ENCODE data around the gene PPP1R3A. TPM values are rescaled to one million over a fixed set of nuclear protein-coding genes. Genes with fewer than 3 reads are reported as not detected.

PPP1R3A gene
- total and polyA plus RNA-seq, 2 of the 4 experiments (the other 2 are of a cell fraction) = not detected

DNA sequence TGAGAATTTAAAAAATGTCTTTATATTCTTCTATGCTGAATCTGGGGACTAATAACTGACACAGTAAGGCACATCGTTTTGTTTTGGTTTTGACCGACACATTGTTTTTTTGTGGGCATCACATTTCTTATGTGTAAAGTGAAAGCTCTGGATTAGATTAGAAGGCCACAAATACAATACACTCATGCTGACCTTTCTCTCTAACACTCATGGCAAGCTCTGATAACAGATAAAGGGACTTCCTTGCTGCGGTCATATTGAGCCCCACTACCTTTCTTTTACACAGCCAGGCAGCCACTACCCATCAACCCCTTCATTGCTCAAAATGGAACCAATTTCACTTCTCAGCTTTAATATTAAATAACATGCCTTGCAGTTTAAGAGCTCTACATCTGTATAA lies 26.0 kb downstream of the PPP1R3A start:
- peaks cover 4% of the 10 kb centered on the region; the same call in 1 of the 2 replicates for H3K9me1 ChIP-seq (ENCODE audit: insufficient read depth, low read length)
- H3K27ac ChIP-seq (ENCODE audit: insufficient read depth, low read length) = no peak overlapping the region
- H2BK20ac ChIP-seq (ENCODE audit: low read depth, low read length) = peak overlapping the region; percentile 87
- in situ Hi-C loops (cut with MboI; ENCODE audit: low sequenced_read_pairs) (no loop called here), intact Hi-C loops (cut with micrococcal nuclease) (no loop called here), dilution Hi-C loops (cut with HindIII; ENCODE audit: low sequenced_read_pairs, unreplicated experiment) (no loop called here)
- peak overlapping the region; percentile 78 for H2AFZ ChIP-seq (replicated peaks; ENCODE audit: low read length, poor library complexity)
- no CpG with 5 or more reads among the region's 3 CpGs for WGBS, 2 experiments (ENCODE audit: extremely low coverage in 2 of 2, insufficient read length in 1 of 2)
- peak overlapping the region; percentile 75; the same call in 1 of the 2 replicates for H3K4ac ChIP-seq (ENCODE audit: low read depth, low read length)
- TF ChIP-seq FOS (IDR thresholded peaks at IDR 0.05; ENCODE audit: low read depth, low read length) (no peak), BHLHE40 (IDR thresholded peaks at IDR 0.05; ENCODE audit: low read depth, low read length) (no peak), SMC3 (IDR thresholded peaks at IDR 0.05; ENCODE audit: low read depth, low read length) (no peak), MAFK (IDR thresholded peaks at IDR 0.05; ENCODE audit: low read depth, low read length) (no peak), POLR2A (IDR thresholded peaks at IDR 0.05; ENCODE audit: low read depth, low read length) (no peak), MAZ (IDR thresholded peaks at IDR 0.05; ENCODE audit: borderline replicate concordance, low read depth, low read length) (no peak), MXI1 (IDR thresholded peaks at IDR 0.05; ENCODE audit: borderline replicate concordance, low read depth, low read length) (no peak), CHD1 (IDR thresholded peaks at IDR 0.05; ENCODE audit: low read depth, low read length) (no peak), RFX5 (IDR thresholded peaks at IDR 0.05; ENCODE audit: low read depth, low read length) (no peak), NFE2L2 (IDR thresholded peaks at IDR 0.05; ENCODE audit: low read depth, low read length) (no peak), RCOR1 (IDR thresholded peaks at IDR 0.05; ENCODE audit: insufficient replicate concordance, low read length) (no peak)
- TF ChIP-seq, protein P1, sequence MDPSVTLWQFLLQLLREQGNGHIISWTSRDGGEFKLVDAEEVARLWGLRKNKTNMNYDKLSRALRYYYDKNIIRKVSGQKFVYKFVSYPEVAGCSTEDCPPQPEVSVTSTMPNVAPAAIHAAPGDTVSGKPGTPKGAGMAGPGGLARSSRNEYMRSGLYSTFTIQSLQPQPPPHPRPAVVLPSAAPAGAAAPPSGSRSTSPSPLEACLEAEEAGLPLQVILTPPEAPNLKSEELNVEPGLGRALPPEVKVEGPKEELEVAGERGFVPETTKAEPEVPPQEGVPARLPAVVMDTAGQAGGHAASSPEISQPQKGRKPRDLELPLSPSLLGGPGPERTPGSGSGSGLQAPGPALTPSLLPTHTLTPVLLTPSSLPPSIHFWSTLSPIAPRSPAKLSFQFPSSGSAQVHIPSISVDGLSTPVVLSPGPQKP (IDR thresholded peaks at IDR 0.05; ENCODE audit: borderline replicate concordance, low read depth, low read length) = no peak
- TF ChIP-seq, protein P2, sequence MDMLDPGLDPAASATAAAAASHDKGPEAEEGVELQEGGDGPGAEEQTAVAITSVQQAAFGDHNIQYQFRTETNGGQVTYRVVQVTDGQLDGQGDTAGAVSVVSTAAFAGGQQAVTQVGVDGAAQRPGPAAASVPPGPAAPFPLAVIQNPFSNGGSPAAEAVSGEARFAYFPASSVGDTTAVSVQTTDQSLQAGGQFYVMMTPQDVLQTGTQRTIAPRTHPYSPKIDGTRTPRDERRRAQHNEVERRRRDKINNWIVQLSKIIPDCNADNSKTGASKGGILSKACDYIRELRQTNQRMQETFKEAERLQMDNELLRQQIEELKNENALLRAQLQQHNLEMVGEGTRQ (IDR thresholded peaks at IDR 0.05; ENCODE audit: low read depth, low read length) = no peak
- TF ChIP-seq, protein P3, sequence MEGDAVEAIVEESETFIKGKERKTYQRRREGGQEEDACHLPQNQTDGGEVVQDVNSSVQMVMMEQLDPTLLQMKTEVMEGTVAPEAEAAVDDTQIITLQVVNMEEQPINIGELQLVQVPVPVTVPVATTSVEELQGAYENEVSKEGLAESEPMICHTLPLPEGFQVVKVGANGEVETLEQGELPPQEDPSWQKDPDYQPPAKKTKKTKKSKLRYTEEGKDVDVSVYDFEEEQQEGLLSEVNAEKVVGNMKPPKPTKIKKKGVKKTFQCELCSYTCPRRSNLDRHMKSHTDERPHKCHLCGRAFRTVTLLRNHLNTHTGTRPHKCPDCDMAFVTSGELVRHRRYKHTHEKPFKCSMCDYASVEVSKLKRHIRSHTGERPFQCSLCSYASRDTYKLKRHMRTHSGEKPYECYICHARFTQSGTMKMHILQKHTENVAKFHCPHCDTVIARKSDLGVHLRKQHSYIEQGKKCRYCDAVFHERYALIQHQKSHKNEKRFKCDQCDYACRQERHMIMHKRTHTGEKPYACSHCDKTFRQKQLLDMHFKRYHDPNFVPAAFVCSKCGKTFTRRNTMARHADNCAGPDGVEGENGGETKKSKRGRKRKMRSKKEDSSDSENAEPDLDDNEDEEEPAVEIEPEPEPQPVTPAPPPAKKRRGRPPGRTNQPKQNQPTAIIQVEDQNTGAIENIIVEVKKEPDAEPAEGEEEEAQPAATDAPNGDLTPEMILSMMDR (conservative IDR thresholded peaks at IDR 0.05; ENCODE audit: low read depth, low read length) = no peak
- DNase-seq (no peak), ATAC-seq (ENCODE audit: low read depth) (no peak)
- H3K9me3 ChIP-seq (ENCODE audit: control insufficient read depth, insufficient read depth, low read length) = no peaks in the 10 kb centered on the region
- no peak overlapping the region for H2AK9ac ChIP-seq (replicated peaks; ENCODE audit: low read depth, low read length, poor library complexity)
- peak overlapping the region; percentile 82 for H2BK120ac ChIP-seq (ENCODE audit: low read depth, low read length)
- peak overlapping the region; percentile 19 for H3K14ac ChIP-seq (replicated peaks; ENCODE audit: low read depth, low read length)
- peaks cover 2% of the 10 kb centered on the region; the same call in 1 of the 2 replicates for H3K4me1 ChIP-seq (ENCODE audit: control insufficient read depth, insufficient read depth, low read length)
- POLR2A ChIA-PET (ENCODE audit: unreplicated experiment) = no interaction called here
- CTCF ChIA-PET = no interaction called here
- no peak overlapping the region for H3K9ac ChIP-seq (ENCODE audit: low read depth, low read length)
- H3K36me3 ChIP-seq (ENCODE audit: control insufficient read depth, insufficient read depth, low read length) = no peaks in the 10 kb centered on the region
- no peak overlapping the region; the same call in 1 of the 2 replicates for H2AK5ac ChIP-seq (ENCODE audit: low read depth, low read length)
- no peaks in the 10 kb centered on the region for H4K20me1 ChIP-seq (ENCODE audit: insufficient read depth, low read length)
- peak overlapping the region; percentile 43; the same call in 1 of the 2 replicates for H4K5ac ChIP-seq (ENCODE audit: low read depth, low read length)
- H4K91ac ChIP-seq (ENCODE audit: insufficient read depth, low read depth, low read length) = no peak overlapping the region; the same call in 1 of the 2 replicates
- no peaks in the 10 kb centered on the region for H3K27me3 ChIP-seq (ENCODE audit: control insufficient read depth, insufficient read depth, low read length)
- peak overlapping the region; percentile 86; the same call in 1 of the 3 replicates for H2BK15ac ChIP-seq (ENCODE audit: low read depth, low read length)
- H3K79me1 ChIP-seq (ENCODE audit: low read depth in 1 of 2, low read length in 2 of 2) = no peaks in the 10 kb centered on the region
- H3K18ac ChIP-seq (ENCODE audit: low read depth, low read length) = peak overlapping the region; percentile 20; the same call in 1 of the 2 replicates
- no peak overlapping the region for H3K56ac ChIP-seq (ENCODE audit: extremely low read depth, insufficient read depth, low read length)
- H3K4me3 ChIP-seq (ENCODE audit: insufficient read depth, low read depth, low read length) = no peak overlapping the region
- peak overlapping the region; percentile 73 for H2BK5ac ChIP-seq (ENCODE audit: low read depth, low read length, poor library complexity, severe bottlenecking)
- peak overlapping the region; percentile 46 to 87; a peak in 3 of 4 replicates for H4K8ac ChIP-seq (ENCODE audit: low read depth in 2 of 2, low read length in 2 of 2)
- no TSS peak for BruUV-seq (replicated peaks)
- peak overlapping the region; percentile 66; the same call in 1 of the 2 replicates for H3K4me2 ChIP-seq (ENCODE audit: low read depth, low read length)
- H3K23ac ChIP-seq (ENCODE audit: low read depth, low read length) = peak overlapping the region; percentile 59; the same call in 1 of the 2 replicates

Measured in IMR-90 (cell line).